ENCODE results near the gene HLCS. TPM values are rescaled to one million over a fixed set of nuclear protein-coding genes. Genes with fewer than 3 reads are reported as not detected.

Gene HLCS
- total and polyA plus RNA-seq, 2 of the 8 experiments (the other 6 are each of a cell fraction or from before 2014, with no cell fraction given): 4.7 to 12.2 TPM

GRCh38 chr21:36723371-36723881, 243.0 kb downstream of the HLCS start:
- H3K23me2 ChIP-seq (ENCODE audit: low read depth, low read length): no peaks in the 10 kb centered on the region
- ChIA-PET POLR2A (ENCODE audit: partially characterized antibody) (no interaction called here), CTCF (ENCODE audit: partially characterized antibody) (interaction anchor here (0.8 to 2.2 kb wide), 7 partner anchors 11 to 194 kb away, joined by 3 to 10 read pairs (median 4); no protein-coding TSS in a partner anchor)
- H3K23ac ChIP-seq (ENCODE audit: insufficient read length): no peak overlapping the region
- H3K4ac ChIP-seq (replicated peaks; ENCODE audit: insufficient read length, low read depth, low read length): no peak overlapping the region
- H3K79me1 ChIP-seq (ENCODE audit: low read depth, low read length): no peaks in the 10 kb centered on the region
- no peak for FAIRE-seq
- no peaks in the 10 kb centered on the region for H3K9me3 ChIP-seq (ENCODE audit: insufficient read depth in 2 of 2, low read depth in 1 of 2, low read length in 1 of 2)
- no peak overlapping the region for H2BK20ac ChIP-seq (ENCODE audit: low read length)
- H3K4me2 ChIP-seq (ENCODE audit: insufficient read depth in 1 of 2, low read depth in 2 of 2, low read length in 2 of 2): no peak overlapping the region
- H3K4me3 ChIP-seq (ENCODE audit: extremely low read depth in 1 of 4, insufficient read depth in 2 of 4, low read depth in 3 of 4, low read length in 4 of 4): no peak overlapping the region
- H3K79me2 ChIP-seq (ENCODE audit: control insufficient read depth in 1 of 2, insufficient read depth in 2 of 2, low read length in 2 of 2): no peaks in the 10 kb centered on the region
- no peak overlapping the region for H2BK120ac ChIP-seq (replicated peaks; ENCODE audit: low read depth, low read length)
- no peaks in the 10 kb centered on the region; a peak in 1 of 7 replicates for H3K27me3 ChIP-seq (replicated peaks in 1 of 4; ENCODE audit: control insufficient read depth in 3 of 4, extremely low read depth in 1 of 4, insufficient read depth in 3 of 4, low read length in 3 of 4)
- H4K8ac ChIP-seq (ENCODE audit: extremely low read depth, insufficient read depth, low read length): no peak overlapping the region
- H3K4me1 ChIP-seq (replicated peaks in 1 of 4; ENCODE audit: control insufficient read depth in 3 of 4, insufficient read depth in 4 of 4, low read length in 3 of 4): peaks cover 0 to under 1% (median 0%) of the 10 kb centered on the region in 4 experiments; a peak in 1 of 7 replicates
- no peak for DNase-seq (ENCODE audit: low read depth in 1 of 2, low spot score in 2 of 2)
- no peak overlapping the region for H3K14ac ChIP-seq (ENCODE audit: insufficient read length)
- TF ChIP-seq CEBPB (IDR thresholded peaks at IDR 0.05; ENCODE audit: low read depth, low read length): no peak
- TF ChIP-seq, protein P1, sequence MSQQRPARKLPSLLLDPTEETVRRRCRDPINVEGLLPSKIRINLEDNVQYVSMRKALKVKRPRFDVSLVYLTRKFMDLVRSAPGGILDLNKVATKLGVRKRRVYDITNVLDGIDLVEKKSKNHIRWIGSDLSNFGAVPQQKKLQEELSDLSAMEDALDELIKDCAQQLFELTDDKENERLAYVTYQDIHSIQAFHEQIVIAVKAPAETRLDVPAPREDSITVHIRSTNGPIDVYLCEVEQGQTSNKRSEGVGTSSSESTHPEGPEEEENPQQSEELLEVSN (IDR thresholded peaks at IDR 0.05): no peak
- TF ChIP-seq CBX8 (IDR thresholded peaks at IDR 0.05; ENCODE audit: borderline replicate concordance, low read depth, low read length): no peak
- no peak for TF ChIP-seq SP1 (IDR thresholded peaks at IDR 0.05; ENCODE audit: low read depth, low read length)
- TF ChIP-seq CHD2 (IDR thresholded peaks at IDR 0.05; ENCODE audit: low read length): no peak
- no peak for TF ChIP-seq NANOG (IDR thresholded peaks at IDR 0.05; ENCODE audit: insufficient read depth, low read depth, low read length, poor library complexity, severe bottlenecking)
- TF ChIP-seq KDM1A (IDR thresholded peaks at IDR 0.05; ENCODE audit: borderline replicate concordance, low read length): no peak
- no peak for TF ChIP-seq SAP30 (IDR thresholded peaks at IDR 0.05; ENCODE audit: insufficient read depth, insufficient replicate concordance, low read length)
- TF ChIP-seq JUND (IDR thresholded peaks at IDR 0.05; ENCODE audit: low read length): no peak
- H2BK12ac ChIP-seq (ENCODE audit: low read depth, low read length): no peak overlapping the region
- no peak overlapping the region for H2BK5ac ChIP-seq (ENCODE audit: low read depth, low read length)
- H4K20me1 ChIP-seq (replicated peaks in 1 of 2; ENCODE audit: control insufficient read depth in 1 of 2, insufficient read depth in 2 of 2, low read length in 2 of 2): no peaks in the 10 kb centered on the region
- no peak overlapping the region for H4K91ac ChIP-seq (replicated peaks; ENCODE audit: insufficient read length, low read length)
- H3K56ac ChIP-seq (replicated peaks; ENCODE audit: insufficient read length, low read depth, low read length): no peak overlapping the region
- H3K18ac ChIP-seq (ENCODE audit: extremely low read depth, low read length): no peak overlapping the region
- 87% methylated on average over 14 of the region's 14 CpGs; no CpG with 5 or more reads in 1 of the 2 experiments for WGBS, 2 experiments (ENCODE audit: extremely low coverage in 1 of 2, insufficient coverage in 1 of 2, insufficient read length in 1 of 2, insufficient replicate concordance in 2 of 2, low coverage in 1 of 2, low lambda C conversion rate in 2 of 2, missing lambda C conversion rate in 1 of 2)
- H2BK15ac ChIP-seq (ENCODE audit: low read length): no peak overlapping the region
- no peak overlapping the region for H2AFZ ChIP-seq (ENCODE audit: low read length)
- H4K5ac ChIP-seq (ENCODE audit: insufficient read length, low read depth, low read length): no peak overlapping the region
- H3K36me3 ChIP-seq (ENCODE audit: control insufficient read depth in 2 of 4, insufficient read depth in 4 of 4, low read length in 3 of 4): no peaks in the 10 kb centered on the region
- H3K27ac ChIP-seq (ENCODE audit: low read depth, low read length): no peak overlapping the region
- H3K9ac ChIP-seq (replicated peaks in 1 of 4; ENCODE audit: extremely low read depth in 1 of 4, low read depth in 3 of 4, low read length in 3 of 4): no peak overlapping the region
- H2AK5ac ChIP-seq (ENCODE audit: low read depth, low read length): no peak overlapping the region

Measured in H1 (cell line).